Midbrain (tissue), 1 donor: ENCODE results near the gene GAB3.

Source experiments
- DNase-seq: peaks from one replicate; lab custom pipeline; 2025; lab: John Stamatoyannopoulos, UW

Gene GAB3

GRCh38 chrX:154751203-154751668, 359 bp upstream of the GAB3 start:
- DNase-seq, result no peak

- DNase-seq, result no peak
Measured at GRCh38 chrX:154749856-154750255, 1.0 kb downstream of the GAB3 start.

GRCh38 chrX:154748712-154749339, 2.1 kb downstream of the GAB3 start:
- peak; percentile 85 for DNase-seq

GRCh38 chrX:154742613-154743012, 8.3 kb downstream of the GAB3 start:
- DNase-seq, result no peak

- no peak for DNase-seq
Measured at GRCh38 chrX:154739952-154740465, 10.9 kb downstream of the GAB3 start.

GRCh38 chrX:154738011-154738738, 12.7 kb downstream of the GAB3 start:
- no peak for DNase-seq

GRCh38 chrX:154737136-154737535, 13.7 kb downstream of the GAB3 start:
- no peak for DNase-seq

GRCh38 chrX:154735695-154736393, 15.0 kb downstream of the GAB3 start:
- DNase-seq, result no peak

GRCh38 chrX:154734061-154734781, 16.7 kb downstream of the GAB3 start:
- DNase-seq, result peak; percentile 41

GRCh38 chrX:154733066-154733425, 17.8 kb downstream of the GAB3 start:
- no peak for DNase-seq

GRCh38 chrX:154732421-154733065, 18.3 kb downstream of the GAB3 start:
- no peak for DNase-seq

GRCh38 chrX:154731881-154732280, 19.0 kb downstream of the GAB3 start:
- no peak for DNase-seq

GRCh38 chrX:154731184-154731583, 19.7 kb downstream of the GAB3 start:
- DNase-seq, result no peak

- no peak for DNase-seq
Measured at GRCh38 chrX:154730253-154730891, 20.5 kb downstream of the GAB3 start.

- DNase-seq, result no peak
Measured at GRCh38 chrX:154729439-154729838, 21.4 kb downstream of the GAB3 start.

- no peak for DNase-seq
Measured at GRCh38 chrX:154728431-154729190, 22.3 kb downstream of the GAB3 start.

GRCh38 chrX:154727871-154728270, 23.0 kb downstream of the GAB3 start:
- DNase-seq, result no peak

GRCh38 chrX:154727418-154727817, 23.5 kb downstream of the GAB3 start:
- no peak for DNase-seq

GRCh38 chrX:154724993-154725756, 25.7 kb downstream of the GAB3 start:
- no peak for DNase-seq

GRCh38 chrX:154721155-154721554, 29.7 kb downstream of the GAB3 start:
- no peak for DNase-seq
